Measurements from ENCODE around the gene NINJ1. TPM values are rescaled to one million over a fixed set of nuclear protein-coding genes. Genes with fewer than 3 reads are reported as not detected.

Gene NINJ1
- total and polyA plus RNA-seq, 2 of the 4 experiments (the other 2 are of a cell fraction), result 21.9 to 38.8 TPM

GRCh38 chr9:93134015-93134739 is at the start of gene NINJ1 (continued):
- TF ChIP-seq MAZ (IDR thresholded peaks at IDR 0.05; ENCODE audit: borderline replicate concordance, low read depth, low read length) (peak; percentile 24; the same call in 1 of the 2 replicates), CTCF (conservative IDR thresholded peaks at IDR 0.05; ENCODE audit: low read depth, low read length) (no peak)

GRCh38 chr9:93183131-93183662 is 49.1 kb upstream of the NINJ1 start:
- Histone ChIP-seq H2AK5ac (ENCODE audit: low read depth, low read length) (no peak overlapping the region), H3K36me3 (ENCODE audit: control insufficient read depth, insufficient read depth, low read length) (no peaks in the 10 kb centered on the region), H3K4me3 (ENCODE audit: insufficient read depth, low read depth, low read length) (no peak overlapping the region), H2AFZ (replicated peaks; ENCODE audit: low read length, poor library complexity) (no peak overlapping the region), H3K23ac (ENCODE audit: low read depth, low read length) (no peak overlapping the region), H3K9me1 (ENCODE audit: insufficient read depth, low read length) (no peaks in the 10 kb centered on the region), H2BK15ac (ENCODE audit: low read depth, low read length) (no peak overlapping the region), H2BK120ac (ENCODE audit: low read depth, low read length) (no peak overlapping the region), H3K4ac (ENCODE audit: low read depth, low read length) (no peak overlapping the region), H3K18ac (ENCODE audit: low read depth, low read length) (no peak overlapping the region), H3K14ac (replicated peaks; ENCODE audit: low read depth, low read length) (no peak overlapping the region), H4K5ac (ENCODE audit: low read depth, low read length) (no peak overlapping the region), H4K8ac (ENCODE audit: low read depth in 2 of 2, low read length in 2 of 2) (no peak overlapping the region), H3K9ac (ENCODE audit: low read depth, low read length) (no peak overlapping the region), H2BK5ac (ENCODE audit: low read depth, low read length, poor library complexity, severe bottlenecking) (no peak overlapping the region), H3K9me3 (ENCODE audit: control insufficient read depth, insufficient read depth, low read length) (no peaks in the 10 kb centered on the region), H4K20me1 (ENCODE audit: insufficient read depth, low read length) (no peaks in the 10 kb centered on the region), H3K56ac (ENCODE audit: extremely low read depth, insufficient read depth, low read length) (no peak overlapping the region), H4K91ac (ENCODE audit: insufficient read depth, low read depth, low read length) (no peak overlapping the region), H3K4me2 (ENCODE audit: low read depth, low read length) (no peak overlapping the region), H2AK9ac (replicated peaks; ENCODE audit: low read depth, low read length, poor library complexity) (no peak overlapping the region), H3K4me1 (ENCODE audit: control insufficient read depth, insufficient read depth, low read length) (no peaks in the 10 kb centered on the region), H3K27ac (ENCODE audit: insufficient read depth, low read length) (no peak overlapping the region), H2BK20ac (ENCODE audit: low read depth, low read length) (no peak overlapping the region), H3K27me3 (ENCODE audit: control insufficient read depth, insufficient read depth, low read length) (peaks cover 72% of the 10 kb centered on the region), H3K79me1 (ENCODE audit: low read depth in 1 of 2, low read length in 2 of 2) (no peaks in the 10 kb centered on the region)
- DNase-seq (no peak), ATAC-seq (ENCODE audit: low read depth) (no peak)
- TF ChIP-seq FOS (IDR thresholded peaks at IDR 0.05; ENCODE audit: low read depth, low read length) (no peak), BHLHE40 (IDR thresholded peaks at IDR 0.05; ENCODE audit: low read depth, low read length) (no peak), CEBPB (IDR thresholded peaks at IDR 0.05; ENCODE audit: low read depth, low read length) (no peak)
- intact Hi-C loops (cut with micrococcal nuclease), result no loop called here
- no CpG with 5 or more reads among the region's 5 CpGs for WGBS, 2 experiments (ENCODE audit: extremely low coverage in 2 of 2, insufficient read length in 1 of 2)
- POLR2A ChIA-PET (ENCODE audit: unreplicated experiment), result no interaction called here
- in situ Hi-C loops (cut with MboI; ENCODE audit: low sequenced_read_pairs), result no loop called here
- dilution Hi-C loops (cut with HindIII; ENCODE audit: low sequenced_read_pairs, unreplicated experiment), result no loop called here
- CTCF ChIA-PET, result no interaction called here
- BruUV-seq (replicated peaks), result no TSS peak
